Sigmoid colon (tissue), 7 donors: Measurements from ENCODE around the gene CDCP1. TPM values are rescaled to one million over a fixed set of nuclear protein-coding genes. Genes with fewer than 3 reads are reported as not detected.

Source experiments
- DNase-seq: peaks from one replicate; pipeline ENCODE4 v3.0.0-alpha.2; 2019
- H3K27ac ChIP-seq, 4 donors: fragments of 200-600 bp; sonication (generic); one replicate each; pipeline ENCODE4 v1.5.1; 2016 to 2019; ENCODE audit warnings: mild to moderate bottlenecking in 1 of 4
- H3K27me3 ChIP-seq, 3 donors: fragments of 200-600 bp; sonication (generic); one replicate each; pipeline ENCODE4 v1.5.1; 2019; ENCODE audit warnings: mild to moderate bottlenecking in 1 of 3
- H3K36me3 ChIP-seq, 4 donors: fragments of 200-600 bp; sonication (generic); one replicate each; pipeline ENCODE4 v1.5.1; 2016 to 2019
- H3K4me1 ChIP-seq, 4 donors: fragments of 200-600 bp; sonication (generic); one replicate each; pipeline ENCODE4 v1.5.1; 2017 to 2019
- H3K4me3 ChIP-seq, 4 donors: fragments of 200-600 bp; sonication (generic); one replicate each; pipeline ENCODE4 v1.5.1; 2017 to 2019; ENCODE audit warnings: mild to moderate bottlenecking in 2 of 4, moderate library complexity in 1 of 4
- H3K9me3 ChIP-seq, 4 donors: fragments of 200-600 bp in 3 of 4; sonication (generic) in 3 of 4; one replicate each; pipeline versions ENCODE4 v1.5.1 to v1.6.1; 2013 to 2019
- EP300 ChIP-seq, 4 donors: sonication (generic); formaldehyde crosslinking; IDR thresholded peaks; one replicate each; pipeline ENCODE4 v1.6.1; 2017; ENCODE audit warnings: antibody characterized with exemption in 4 of 4
- POLR2A ChIP-seq, 2 donors: fragments of 450-650 bp; IDR thresholded peaks; one replicate each; pipeline ENCODE4 v1.6.1; 2016; ENCODE audit warnings: antibody characterized with exemption in 2 of 2, mild to moderate bottlenecking in 2 of 2, moderate library complexity in 2 of 2
- POLR2AphosphoS5 ChIP-seq, 4 donors: sonication (generic); formaldehyde crosslinking; IDR thresholded peaks; one replicate each; pipeline ENCODE4 v1.6.1; 2017; ENCODE audit warnings: antibody characterized with exemption in 4 of 4
- WGBS, 2 donors: extraction: QIAGEN DNeasy Blood & Tissue Kit; methylation state at CpG; one replicate each; pipeline ENCODE4 v1.1.7; 2013; 5-methylcytosine and 5-hydroxymethylcytosine counted together
- intact Hi-C: fragments of 100-400 bp; cut with DNase I; formaldehyde crosslinking; loops from one replicate; pipeline ENCODE4 v1.15.1; 2023
- polyA plus RNA-seq, 3 donors: library from polyadenylated mRNA; stranded (reverse); fragments of 200-250 nt; gene quantifications; one replicate each; pipeline ENCODE4 v1.2.3, GENCODE V29; 2013
- total RNA-seq, 4 donors: library from RNA; depleted of rRNA; stranded (reverse); fragments of >200 nt; gene quantifications; one replicate each; pipeline ENCODE4 v1.1.0, GENCODE V29; 2016
- TF ChIP-seq, protein P1 (sequence below), 4 experiments: fragments of 450-650 bp in 3 of 4; fragments of 200-600 bp in 1 of 4; IDR thresholded peaks; one replicate each; pipeline ENCODE4 v1.5.1; 2016 to 2019; ENCODE audit warnings: antibody characterized with exemption in 4 of 4, mild to moderate bottlenecking in 3 of 4, moderate library complexity in 2 of 4
- donor health status: healthy with polysubstance abuse.
- donor health status: Bipolar disorder and iron deficiency.
- donor health status: healthy.

CDCP1 gene
- total and polyA plus RNA-seq, 7 donors: 0.71 to 35.2 (median 1.2) TPM

- 61 to 73% methylated on average over 10 of the region's 10 CpGs for WGBS, 2 donors
- no peaks in the 10 kb centered on the region for H3K27me3 ChIP-seq
- H3K4me3 ChIP-seq: no peak overlapping the region
- H3K4me1 ChIP-seq: peaks cover 0 to 25% (median 15%) of the 10 kb centered on the region in 4 donors
- TF ChIP-seq, protein P1, sequence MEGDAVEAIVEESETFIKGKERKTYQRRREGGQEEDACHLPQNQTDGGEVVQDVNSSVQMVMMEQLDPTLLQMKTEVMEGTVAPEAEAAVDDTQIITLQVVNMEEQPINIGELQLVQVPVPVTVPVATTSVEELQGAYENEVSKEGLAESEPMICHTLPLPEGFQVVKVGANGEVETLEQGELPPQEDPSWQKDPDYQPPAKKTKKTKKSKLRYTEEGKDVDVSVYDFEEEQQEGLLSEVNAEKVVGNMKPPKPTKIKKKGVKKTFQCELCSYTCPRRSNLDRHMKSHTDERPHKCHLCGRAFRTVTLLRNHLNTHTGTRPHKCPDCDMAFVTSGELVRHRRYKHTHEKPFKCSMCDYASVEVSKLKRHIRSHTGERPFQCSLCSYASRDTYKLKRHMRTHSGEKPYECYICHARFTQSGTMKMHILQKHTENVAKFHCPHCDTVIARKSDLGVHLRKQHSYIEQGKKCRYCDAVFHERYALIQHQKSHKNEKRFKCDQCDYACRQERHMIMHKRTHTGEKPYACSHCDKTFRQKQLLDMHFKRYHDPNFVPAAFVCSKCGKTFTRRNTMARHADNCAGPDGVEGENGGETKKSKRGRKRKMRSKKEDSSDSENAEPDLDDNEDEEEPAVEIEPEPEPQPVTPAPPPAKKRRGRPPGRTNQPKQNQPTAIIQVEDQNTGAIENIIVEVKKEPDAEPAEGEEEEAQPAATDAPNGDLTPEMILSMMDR (IDR thresholded peaks at IDR 0.05): no peak
- TF ChIP-seq EP300 (IDR thresholded peaks at IDR 0.05) (no peak), POLR2AphosphoS5 (IDR thresholded peaks at IDR 0.05) (no peak), POLR2A (IDR thresholded peaks at IDR 0.05) (no peak)
- H3K9me3 ChIP-seq: no peaks in the 10 kb centered on the region
- intact Hi-C loops: no loop called here
- no peak for DNase-seq
- H3K36me3 ChIP-seq: no peaks in the 10 kb centered on the region
- H3K27ac ChIP-seq: no peak overlapping the region
Measured at GRCh38 chr3:45165497-45166283, 19.5 kb upstream of the CDCP1 start.

GRCh38 chr3:45164056-45164455 is 17.9 kb upstream of the CDCP1 start:
- H3K4me3 ChIP-seq: no peak overlapping the region
- TF ChIP-seq, protein P1 (IDR thresholded peaks at IDR 0.05): no peak
- TF ChIP-seq POLR2A (IDR thresholded peaks at IDR 0.05): no peak
- no peak for TF ChIP-seq POLR2AphosphoS5 (IDR thresholded peaks at IDR 0.05)
- TF ChIP-seq EP300 (IDR thresholded peaks at IDR 0.05): no peak
- intact Hi-C loops: no loop called here
- no peaks in the 10 kb centered on the region for H3K9me3 ChIP-seq
- no peak overlapping the region for H3K27ac ChIP-seq
- no peaks in the 10 kb centered on the region for H3K27me3 ChIP-seq
- no peaks in the 10 kb centered on the region for H3K36me3 ChIP-seq
- DNase-seq: no peak
- 94 to 95% methylated on average over 4 of the region's 4 CpGs for WGBS, 2 donors
- H3K4me1 ChIP-seq: peaks cover 0 to 9% (median 0%) of the 10 kb centered on the region in 4 donors

DNA sequence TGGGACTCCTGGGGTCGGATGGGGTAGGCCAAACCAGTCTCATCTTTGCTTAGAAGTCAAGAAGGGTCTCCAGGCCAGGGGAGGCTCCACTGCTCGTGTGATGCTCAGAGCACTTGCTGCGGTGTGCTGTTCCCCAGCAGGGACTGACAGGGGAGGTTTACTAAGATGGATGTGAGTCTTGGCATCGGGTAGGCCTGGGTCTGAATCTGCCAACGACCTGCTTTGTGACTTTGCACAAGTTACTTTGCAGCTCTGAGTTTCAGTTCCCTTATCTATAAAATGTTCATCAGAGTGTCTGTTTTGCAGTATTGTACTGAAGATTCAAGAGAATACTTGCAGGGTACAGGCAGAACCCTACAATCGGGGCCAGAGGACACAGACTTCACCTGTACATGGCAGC is 17.3 kb upstream of the CDCP1 start:
- Histone ChIP-seq H3K36me3 (no peaks in the 10 kb centered on the region), H3K27me3 (no peaks in the 10 kb centered on the region), H3K4me1 (peaks cover 0 to 9% (median 0%) of the 10 kb centered on the region in 4 donors), H3K27ac (no peak overlapping the region), H3K9me3 (no peaks in the 10 kb centered on the region), H3K4me3 (no peak overlapping the region)
- 61 to 66% methylated on average over 6 of the region's 6 CpGs for WGBS, 2 donors
- TF ChIP-seq, protein P1 (IDR thresholded peaks at IDR 0.05): no peak
- TF ChIP-seq POLR2A (IDR thresholded peaks at IDR 0.05) (no peak), POLR2AphosphoS5 (IDR thresholded peaks at IDR 0.05) (no peak), EP300 (IDR thresholded peaks at IDR 0.05) (no peak)
- intact Hi-C loops: no loop called here
- DNase-seq: no peak

DNA sequence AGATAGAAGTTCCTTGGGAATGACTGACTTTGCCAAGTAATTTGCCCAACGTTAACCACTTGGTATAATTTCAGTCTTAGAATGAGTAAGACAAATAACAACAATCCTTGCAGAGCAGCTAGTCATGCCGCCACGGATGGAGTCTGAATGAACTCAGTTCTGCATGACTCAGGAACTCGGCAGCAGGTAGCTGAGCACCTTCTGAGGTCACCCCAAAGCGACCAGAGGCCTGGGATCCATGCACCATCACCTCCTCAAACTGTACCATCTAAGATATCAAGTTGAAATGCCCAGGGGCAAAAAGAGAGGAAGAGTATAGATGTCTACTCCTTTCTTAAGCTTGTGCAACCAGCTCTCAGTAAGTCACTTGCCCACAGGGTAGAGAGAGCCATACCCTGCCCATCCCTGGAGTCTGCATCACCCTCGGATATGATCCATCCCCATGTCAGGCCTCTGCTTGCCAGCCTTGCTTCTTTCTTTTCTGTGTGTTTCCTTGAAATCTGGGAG is 8.5 kb upstream of the CDCP1 start:
- Histone ChIP-seq H3K9me3 (peaks cover 0 to 7% (median 0%) of the 10 kb centered on the region in 4 donors), H3K27me3 (no peaks in the 10 kb centered on the region), H3K36me3 (no peaks in the 10 kb centered on the region), H3K4me1 (no peaks in the 10 kb centered on the region), H3K4me3 (no peak overlapping the region), H3K27ac (no peak overlapping the region)
- no peak for TF ChIP-seq EP300 (IDR thresholded peaks at IDR 0.05)
- TF ChIP-seq, protein P1 (IDR thresholded peaks at IDR 0.05): no peak
- TF ChIP-seq POLR2AphosphoS5 (IDR thresholded peaks at IDR 0.05): no peak
- TF ChIP-seq POLR2A (IDR thresholded peaks at IDR 0.05): no peak
- DNase-seq: no peak
- WGBS, 2 donors: 87% methylated on average over 6 of the region's 6 CpGs
- intact Hi-C loops: no loop called here
